IMR-90 (cell line): Measurements from ENCODE around the gene OGFR.

ENCODE experiments used
- BHLHE40 ChIP-seq: fragments of 150-350 bp; IDR thresholded peaks from 2 replicates; pipeline ENCODE4 v1.6.1; 2016; ENCODE audit warnings: mild to moderate bottlenecking, low read depth, low read length
- CEBPB ChIP-seq: IDR thresholded peaks from 2 replicates; pipeline ENCODE4 v1.6.1; 2012; ENCODE audit warnings: low read depth, low read length, improper control_type of control experiment
- FOS ChIP-seq: fragments of 150-350 bp; IDR thresholded peaks from 2 replicates; pipeline ENCODE4 v1.6.1; 2016; ENCODE audit warnings: low read depth, low read length
- MAFK ChIP-seq: IDR thresholded peaks from 2 replicates; pipeline ENCODE4 v1.6.1; 2012; ENCODE audit warnings: low read depth, low read length, improper control_type of control experiment
- MAZ ChIP-seq: IDR thresholded peaks from 2 replicates; pipeline ENCODE4 v1.6.1; 2012; ENCODE audit warnings: low read depth, mild to moderate bottlenecking, low read length, improper control_type of control experiment, moderate library complexity, borderline replicate concordance
- MXI1 ChIP-seq: IDR thresholded peaks from 2 replicates; pipeline ENCODE4 v1.6.1; 2012; ENCODE audit warnings: low read depth, mild to moderate bottlenecking, low read length, moderate library complexity, borderline replicate concordance
- NFE2L2 ChIP-seq: fragments of 150-350 bp; IDR thresholded peaks from 2 replicates; pipeline ENCODE4 v1.6.1; 2016; ENCODE audit warnings: low read depth, mild to moderate bottlenecking, low read length
- POLR2A ChIP-seq: IDR thresholded peaks from 2 replicates; pipeline ENCODE4 v1.6.1; 2012; ENCODE audit warnings: mild to moderate bottlenecking, low read depth, low read length
- RAD21 ChIP-seq: IDR thresholded peaks from 2 replicates; pipeline ENCODE4 v1.6.1; 2012; ENCODE audit warnings: low read length, improper control_type of control experiment
- SMC3 ChIP-seq: fragments of 150-350 bp; IDR thresholded peaks from 2 replicates; pipeline ENCODE4 v1.6.1; 2016; ENCODE audit warnings: low read depth, mild to moderate bottlenecking, antibody characterized with exemption, low read length, moderate library complexity
- TF ChIP-seq, protein P1 (sequence below): conservative IDR thresholded peaks from 2 replicates; pipeline ENCODE4 v1.5.1; 2012; ENCODE audit warnings: mild to moderate bottlenecking, low read depth, low read length, improper control_type of control experiment
- TF ChIP-seq, protein P2 (sequence below): fragments of 150-350 bp; IDR thresholded peaks from 2 replicates; pipeline ENCODE4 v1.6.1; 2016; ENCODE audit warnings: low read depth, mild to moderate bottlenecking, low read length, moderate library complexity, borderline replicate concordance
- TF ChIP-seq, protein P3 (sequence below): fragments of 150-350 bp; IDR thresholded peaks from 2 replicates; pipeline ENCODE4 v1.6.1; 2017; ENCODE audit warnings: mild to moderate bottlenecking, antibody characterized with exemption, low read length, low read depth

DNA sequence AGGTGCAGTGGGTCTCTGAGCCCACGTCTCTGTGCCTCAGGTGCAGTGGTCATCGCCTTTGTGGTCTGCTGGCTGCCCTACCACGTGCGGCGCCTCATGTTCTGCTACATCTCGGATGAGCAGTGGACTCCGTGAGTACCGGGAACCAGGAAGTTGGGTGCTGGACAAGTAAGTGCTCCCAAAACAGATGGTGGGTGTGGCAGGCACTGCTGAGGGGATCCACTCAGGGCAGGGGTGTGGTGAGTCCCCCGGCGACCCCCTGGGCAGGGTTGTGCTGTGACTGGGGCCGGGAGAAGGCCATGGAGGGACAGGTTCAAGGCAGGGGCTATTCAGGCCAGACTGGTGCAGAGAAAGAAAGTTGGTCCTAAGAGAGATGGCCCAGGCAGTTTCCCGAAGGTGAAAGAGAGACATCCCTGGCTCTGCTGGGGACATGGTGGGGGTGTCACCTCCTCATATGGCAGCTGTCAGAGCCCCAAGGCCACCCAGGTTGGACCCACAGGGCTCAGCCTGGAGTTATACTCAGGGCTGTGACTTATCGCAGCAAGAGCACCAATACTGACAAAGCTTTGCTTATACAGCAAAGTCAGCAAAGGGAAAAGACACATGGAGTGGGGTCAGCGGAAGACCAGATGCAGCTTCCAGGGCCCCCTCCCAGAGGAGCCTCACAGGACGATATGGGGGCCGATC is 46.3 kb upstream of the OGFR start:
- TF ChIP-seq MAZ (no peak), MXI1 (no peak), CEBPB (no peak), RAD21 (no peak), SMC3 (no peak), POLR2A (no peak), MAFK (no peak), BHLHE40 (no peak), NFE2L2 (no peak), FOS (no peak)
- TF ChIP-seq, protein P1, sequence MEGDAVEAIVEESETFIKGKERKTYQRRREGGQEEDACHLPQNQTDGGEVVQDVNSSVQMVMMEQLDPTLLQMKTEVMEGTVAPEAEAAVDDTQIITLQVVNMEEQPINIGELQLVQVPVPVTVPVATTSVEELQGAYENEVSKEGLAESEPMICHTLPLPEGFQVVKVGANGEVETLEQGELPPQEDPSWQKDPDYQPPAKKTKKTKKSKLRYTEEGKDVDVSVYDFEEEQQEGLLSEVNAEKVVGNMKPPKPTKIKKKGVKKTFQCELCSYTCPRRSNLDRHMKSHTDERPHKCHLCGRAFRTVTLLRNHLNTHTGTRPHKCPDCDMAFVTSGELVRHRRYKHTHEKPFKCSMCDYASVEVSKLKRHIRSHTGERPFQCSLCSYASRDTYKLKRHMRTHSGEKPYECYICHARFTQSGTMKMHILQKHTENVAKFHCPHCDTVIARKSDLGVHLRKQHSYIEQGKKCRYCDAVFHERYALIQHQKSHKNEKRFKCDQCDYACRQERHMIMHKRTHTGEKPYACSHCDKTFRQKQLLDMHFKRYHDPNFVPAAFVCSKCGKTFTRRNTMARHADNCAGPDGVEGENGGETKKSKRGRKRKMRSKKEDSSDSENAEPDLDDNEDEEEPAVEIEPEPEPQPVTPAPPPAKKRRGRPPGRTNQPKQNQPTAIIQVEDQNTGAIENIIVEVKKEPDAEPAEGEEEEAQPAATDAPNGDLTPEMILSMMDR, result no peak
- TF ChIP-seq, protein P2, sequence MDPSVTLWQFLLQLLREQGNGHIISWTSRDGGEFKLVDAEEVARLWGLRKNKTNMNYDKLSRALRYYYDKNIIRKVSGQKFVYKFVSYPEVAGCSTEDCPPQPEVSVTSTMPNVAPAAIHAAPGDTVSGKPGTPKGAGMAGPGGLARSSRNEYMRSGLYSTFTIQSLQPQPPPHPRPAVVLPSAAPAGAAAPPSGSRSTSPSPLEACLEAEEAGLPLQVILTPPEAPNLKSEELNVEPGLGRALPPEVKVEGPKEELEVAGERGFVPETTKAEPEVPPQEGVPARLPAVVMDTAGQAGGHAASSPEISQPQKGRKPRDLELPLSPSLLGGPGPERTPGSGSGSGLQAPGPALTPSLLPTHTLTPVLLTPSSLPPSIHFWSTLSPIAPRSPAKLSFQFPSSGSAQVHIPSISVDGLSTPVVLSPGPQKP, result no peak
- TF ChIP-seq, protein P3, sequence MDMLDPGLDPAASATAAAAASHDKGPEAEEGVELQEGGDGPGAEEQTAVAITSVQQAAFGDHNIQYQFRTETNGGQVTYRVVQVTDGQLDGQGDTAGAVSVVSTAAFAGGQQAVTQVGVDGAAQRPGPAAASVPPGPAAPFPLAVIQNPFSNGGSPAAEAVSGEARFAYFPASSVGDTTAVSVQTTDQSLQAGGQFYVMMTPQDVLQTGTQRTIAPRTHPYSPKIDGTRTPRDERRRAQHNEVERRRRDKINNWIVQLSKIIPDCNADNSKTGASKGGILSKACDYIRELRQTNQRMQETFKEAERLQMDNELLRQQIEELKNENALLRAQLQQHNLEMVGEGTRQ, result no peak
